ENCODE data around the gene AATK. TPM values are rescaled to one million over a fixed set of nuclear protein-coding genes. Genes with fewer than 3 reads are reported as not detected.

Gene AATK
- polyA plus RNA-seq, 1 of the 3 experiments (the other 2 are of a cell fraction) = 0.51 TPM

DNA sequence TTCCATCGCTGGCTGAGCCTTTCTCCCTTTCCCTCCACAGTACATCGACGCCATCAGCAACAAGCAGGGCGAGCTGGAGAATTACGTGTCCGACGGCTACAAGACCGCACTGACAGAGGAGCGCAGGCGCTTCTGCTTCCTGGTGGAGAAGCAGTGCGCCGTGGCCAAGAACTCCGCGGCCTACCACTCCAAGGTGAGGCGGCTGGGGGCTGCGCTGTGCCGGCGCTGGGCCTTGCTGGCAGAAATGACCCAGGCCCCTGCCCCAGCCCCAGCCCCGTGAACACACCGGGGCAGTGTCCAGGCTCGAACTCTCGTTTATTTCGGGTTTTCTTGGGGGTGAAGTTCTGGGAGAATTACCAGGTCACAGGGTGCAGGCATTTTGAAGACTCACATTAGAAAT is 66.1 kb downstream of the AATK start:
- 92% methylated on average over 19 of the region's 23 CpGs for WGBS (ENCODE audit: low lambda C conversion rate)

More for the DNA sequence above, 66.1 kb downstream of the AATK start:
- CTCF ChIA-PET = interaction anchor here (0.6 to 13.7 kb wide), 11 partner anchors 11 to 673 kb away, joined by 3 to 668 read pairs (median 7); partner anchors contain the start of genes BAIAP2 and CHMP6
- Histone ChIP-seq H3F3A (replicated peaks; ENCODE audit: insufficient read depth) (peaks cover 9% of the 10 kb centered on the region), H3K79me2 (ENCODE audit: insufficient read depth) (no peaks in the 10 kb centered on the region), H2AFZ (ENCODE audit: low read depth) (no peak overlapping the region), H3K27me3 (ENCODE audit: insufficient read depth) (no peaks in the 10 kb centered on the region), H4K20me1 (ENCODE audit: insufficient read depth) (0 out of 2 replicates have a peak, but pooled peaks cover 5% of the 10 kb centered on the region), H3K27ac (ENCODE audit: low read depth in 2 of 2, low read length in 1 of 2) (no peak overlapping the region), H3K4me1 (ENCODE audit: control insufficient read depth in 1 of 2, insufficient read depth in 2 of 2, low read depth in 1 of 2, low read length in 1 of 2) (peaks cover 20 to 28% of the 10 kb centered on the region in 2 experiments; a peak in 3 of 4 replicates), H3K9me2 (no peaks in the 10 kb centered on the region), H3K4me3 (ENCODE audit: low read depth in 2 of 2, low read length in 1 of 2) (no peak overlapping the region), H3K4me2 (no peak overlapping the region), H3K36me3 (replicated peaks in 1 of 2; ENCODE audit: control insufficient read depth in 1 of 2, insufficient read depth in 2 of 2, low read length in 1 of 2) (peaks cover 0 to 14% of the 10 kb centered on the region in 2 experiments), H3K9ac (no peak overlapping the region), H3K9me3 (no peaks in the 10 kb centered on the region)
- TF ChIP-seq MEF2A (IDR thresholded peaks at IDR 0.05; ENCODE audit: borderline replicate concordance, low read depth) = no peak
- no peak for TF ChIP-seq YY1 (IDR thresholded peaks at IDR 0.05; ENCODE audit: low read depth)
- TF ChIP-seq NFIC (IDR thresholded peaks at IDR 0.05; ENCODE audit: borderline replicate concordance) = no peak
- TF ChIP-seq, protein P1, sequence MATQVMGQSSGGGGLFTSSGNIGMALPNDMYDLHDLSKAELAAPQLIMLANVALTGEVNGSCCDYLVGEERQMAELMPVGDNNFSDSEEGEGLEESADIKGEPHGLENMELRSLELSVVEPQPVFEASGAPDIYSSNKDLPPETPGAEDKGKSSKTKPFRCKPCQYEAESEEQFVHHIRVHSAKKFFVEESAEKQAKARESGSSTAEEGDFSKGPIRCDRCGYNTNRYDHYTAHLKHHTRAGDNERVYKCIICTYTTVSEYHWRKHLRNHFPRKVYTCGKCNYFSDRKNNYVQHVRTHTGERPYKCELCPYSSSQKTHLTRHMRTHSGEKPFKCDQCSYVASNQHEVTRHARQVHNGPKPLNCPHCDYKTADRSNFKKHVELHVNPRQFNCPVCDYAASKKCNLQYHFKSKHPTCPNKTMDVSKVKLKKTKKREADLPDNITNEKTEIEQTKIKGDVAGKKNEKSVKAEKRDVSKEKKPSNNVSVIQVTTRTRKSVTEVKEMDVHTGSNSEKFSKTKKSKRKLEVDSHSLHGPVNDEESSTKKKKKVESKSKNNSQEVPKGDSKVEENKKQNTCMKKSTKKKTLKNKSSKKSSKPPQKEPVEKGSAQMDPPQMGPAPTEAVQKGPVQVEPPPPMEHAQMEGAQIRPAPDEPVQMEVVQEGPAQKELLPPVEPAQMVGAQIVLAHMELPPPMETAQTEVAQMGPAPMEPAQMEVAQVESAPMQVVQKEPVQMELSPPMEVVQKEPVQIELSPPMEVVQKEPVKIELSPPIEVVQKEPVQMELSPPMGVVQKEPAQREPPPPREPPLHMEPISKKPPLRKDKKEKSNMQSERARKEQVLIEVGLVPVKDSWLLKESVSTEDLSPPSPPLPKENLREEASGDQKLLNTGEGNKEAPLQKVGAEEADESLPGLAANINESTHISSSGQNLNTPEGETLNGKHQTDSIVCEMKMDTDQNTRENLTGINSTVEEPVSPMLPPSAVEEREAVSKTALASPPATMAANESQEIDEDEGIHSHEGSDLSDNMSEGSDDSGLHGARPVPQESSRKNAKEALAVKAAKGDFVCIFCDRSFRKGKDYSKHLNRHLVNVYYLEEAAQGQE (IDR thresholded peaks at IDR 0.05; ENCODE audit: low read depth, low read length) = no peak
- TF ChIP-seq SMC3 (IDR thresholded peaks at IDR 0.05; ENCODE audit: low read depth, low read length) = no peak
- no peak for TF ChIP-seq EP300 (IDR thresholded peaks at IDR 0.05; ENCODE audit: borderline replicate concordance in 1 of 2, low read depth in 1 of 2, low read length in 1 of 2)
- no peak for TF ChIP-seq JUND (IDR thresholded peaks at IDR 0.05)
- TF ChIP-seq EZH2phosphoT487 (IDR thresholded peaks at IDR 0.05; ENCODE audit: borderline replicate concordance, low read depth) = no peak
- TF ChIP-seq, protein P2, sequence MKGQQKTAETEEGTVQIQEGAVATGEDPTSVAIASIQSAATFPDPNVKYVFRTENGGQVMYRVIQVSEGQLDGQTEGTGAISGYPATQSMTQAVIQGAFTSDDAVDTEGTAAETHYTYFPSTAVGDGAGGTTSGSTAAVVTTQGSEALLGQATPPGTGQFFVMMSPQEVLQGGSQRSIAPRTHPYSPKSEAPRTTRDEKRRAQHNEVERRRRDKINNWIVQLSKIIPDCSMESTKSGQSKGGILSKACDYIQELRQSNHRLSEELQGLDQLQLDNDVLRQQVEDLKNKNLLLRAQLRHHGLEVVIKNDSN (IDR thresholded peaks at IDR 0.05; ENCODE audit: borderline replicate concordance, low read depth) = no peak
- no peak for TF ChIP-seq MXI1 (IDR thresholded peaks at IDR 0.05; ENCODE audit: low read depth, low read length)
- TF ChIP-seq RFX5 (IDR thresholded peaks at IDR 0.05; ENCODE audit: low read length) = no peak
- TF ChIP-seq, protein P3, sequence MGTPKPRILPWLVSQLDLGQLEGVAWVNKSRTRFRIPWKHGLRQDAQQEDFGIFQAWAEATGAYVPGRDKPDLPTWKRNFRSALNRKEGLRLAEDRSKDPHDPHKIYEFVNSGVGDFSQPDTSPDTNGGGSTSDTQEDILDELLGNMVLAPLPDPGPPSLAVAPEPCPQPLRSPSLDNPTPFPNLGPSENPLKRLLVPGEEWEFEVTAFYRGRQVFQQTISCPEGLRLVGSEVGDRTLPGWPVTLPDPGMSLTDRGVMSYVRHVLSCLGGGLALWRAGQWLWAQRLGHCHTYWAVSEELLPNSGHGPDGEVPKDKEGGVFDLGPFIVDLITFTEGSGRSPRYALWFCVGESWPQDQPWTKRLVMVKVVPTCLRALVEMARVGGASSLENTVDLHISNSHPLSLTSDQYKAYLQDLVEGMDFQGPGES (IDR thresholded peaks at IDR 0.05; ENCODE audit: low read depth, low read length) = no peak
- no peak for TF ChIP-seq FOXM1 (IDR thresholded peaks at IDR 0.05; ENCODE audit: low read depth)
- TF ChIP-seq, protein P4, sequence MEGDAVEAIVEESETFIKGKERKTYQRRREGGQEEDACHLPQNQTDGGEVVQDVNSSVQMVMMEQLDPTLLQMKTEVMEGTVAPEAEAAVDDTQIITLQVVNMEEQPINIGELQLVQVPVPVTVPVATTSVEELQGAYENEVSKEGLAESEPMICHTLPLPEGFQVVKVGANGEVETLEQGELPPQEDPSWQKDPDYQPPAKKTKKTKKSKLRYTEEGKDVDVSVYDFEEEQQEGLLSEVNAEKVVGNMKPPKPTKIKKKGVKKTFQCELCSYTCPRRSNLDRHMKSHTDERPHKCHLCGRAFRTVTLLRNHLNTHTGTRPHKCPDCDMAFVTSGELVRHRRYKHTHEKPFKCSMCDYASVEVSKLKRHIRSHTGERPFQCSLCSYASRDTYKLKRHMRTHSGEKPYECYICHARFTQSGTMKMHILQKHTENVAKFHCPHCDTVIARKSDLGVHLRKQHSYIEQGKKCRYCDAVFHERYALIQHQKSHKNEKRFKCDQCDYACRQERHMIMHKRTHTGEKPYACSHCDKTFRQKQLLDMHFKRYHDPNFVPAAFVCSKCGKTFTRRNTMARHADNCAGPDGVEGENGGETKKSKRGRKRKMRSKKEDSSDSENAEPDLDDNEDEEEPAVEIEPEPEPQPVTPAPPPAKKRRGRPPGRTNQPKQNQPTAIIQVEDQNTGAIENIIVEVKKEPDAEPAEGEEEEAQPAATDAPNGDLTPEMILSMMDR (IDR thresholded peaks at IDR 0.05) = no peak
- no peak for TF ChIP-seq FOXJ3 (CRISPR knock-in tag; IDR thresholded peaks at IDR 0.05)
- TF ChIP-seq GATA2 (CRISPR knock-in tag; IDR thresholded peaks at IDR 0.05) = no peak
- TF ChIP-seq, protein P5, sequence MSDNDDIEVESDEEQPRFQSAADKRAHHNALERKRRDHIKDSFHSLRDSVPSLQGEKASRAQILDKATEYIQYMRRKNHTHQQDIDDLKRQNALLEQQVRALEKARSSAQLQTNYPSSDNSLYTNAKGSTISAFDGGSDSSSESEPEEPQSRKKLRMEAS (IDR thresholded peaks at IDR 0.05; ENCODE audit: low read depth) = no peak
- no peak for TF ChIP-seq ELF1 (IDR thresholded peaks at IDR 0.05)
- no peak for DNase-seq
- POLR2A ChIA-PET = no interaction called here
